Lower lobe of right lung (tissue), 2 donors: ENCODE measurements around the gene KIFC1. TPM values are rescaled to one million over a fixed set of nuclear protein-coding genes. Genes with fewer than 3 reads are reported as not detected.

Source experiments
- ATAC-seq, 2 donors: fragments of 200-7000 bp; cut with Tn5 transposase; one replicate each; pipeline ENCODE4 v1.9.1; 2020 to 2022; ENCODE audit warnings: mild to moderate bottlenecking in 2 of 2, moderate library complexity in 2 of 2
- DNase-seq: peaks from one replicate; pipeline ENCODE4 v3.0.0-alpha.2; 2020
- H3K27ac ChIP-seq: fragments of 200-600 bp; one replicate; pipeline ENCODE4 v1.8.0; 2022
- H3K27me3 ChIP-seq: fragments of 200-600 bp; one replicate; pipeline ENCODE4 v1.8.0; 2022; ENCODE audit warnings: low read depth
- H3K36me3 ChIP-seq: fragments of 200-600 bp; one replicate; pipeline ENCODE4 v1.8.0; 2022; ENCODE audit warnings: mild to moderate bottlenecking
- H3K4me1 ChIP-seq: fragments of 200-600 bp; one replicate; pipeline ENCODE4 v1.8.0; 2022
- H3K4me3 ChIP-seq: fragments of 200-600 bp; one replicate; pipeline ENCODE4 v1.8.0; 2022; ENCODE audit warnings: mild to moderate bottlenecking
- H3K9me3 ChIP-seq: fragments of 200-600 bp; one replicate; pipeline ENCODE4 v1.8.0; 2022
- intact Hi-C: fragments of 100-400 bp; cut with DNase I; formaldehyde crosslinking; loops from one replicate; pipeline ENCODE4 v1.11.0; 2022
- total RNA-seq: library from RNA; stranded (reverse); fragmentation: NEBNext Ultra II Directional; extraction: Animal tissue kit (Norgen Biotek cat#: 25700); gene quantifications from one replicate; pipeline ENCODE4 v1.2.1, GENCODE V29; 2021
- TF ChIP-seq, protein P1 (sequence below): fragments of 200-600 bp; IDR thresholded peaks from one replicate; pipeline ENCODE4 v1.8.0; 2022; ENCODE audit warnings: antibody characterized with exemption, mild to moderate bottlenecking
- donor health status: DM: no; HTN: yes; CAD: no; lungs with severe emphysema.

The KIFC1 gene
- total RNA-seq, 1 donor from 2014 or later = 2.7 TPM

DNA sequence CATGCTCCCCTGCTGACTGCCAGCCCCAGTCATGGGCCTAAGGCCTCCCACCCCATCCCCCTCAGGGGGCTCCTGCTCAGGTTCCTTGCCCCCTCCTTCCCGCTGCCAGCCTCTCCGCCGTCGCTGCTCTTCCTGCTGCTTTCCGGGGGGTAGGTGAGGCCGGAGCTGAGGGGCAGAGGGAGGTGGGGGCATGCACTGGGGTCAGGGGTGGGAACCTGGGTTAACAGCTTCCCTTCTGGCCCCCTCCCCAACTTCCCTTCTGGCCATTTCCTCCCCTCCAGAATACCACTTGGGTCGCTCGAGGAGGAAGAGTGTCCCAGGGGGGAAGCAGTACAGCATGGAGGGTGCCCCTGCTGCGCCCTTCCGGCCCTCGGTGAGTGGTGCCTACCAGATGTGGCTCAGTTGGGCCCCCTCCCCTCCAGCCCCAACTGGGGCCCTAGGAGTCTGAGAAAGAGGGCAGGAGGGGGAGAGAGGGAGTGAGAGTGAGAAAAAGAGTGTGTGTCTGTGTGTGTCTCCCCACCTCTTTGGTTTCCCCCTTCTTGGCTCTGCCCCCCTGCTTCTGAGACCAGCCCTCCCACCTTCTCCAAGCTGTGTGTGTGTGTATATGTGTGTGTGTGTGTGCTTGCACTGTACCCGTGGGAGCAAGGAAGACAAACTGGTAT is 40.4 kb downstream of the KIFC1 start:
- no peaks in the 10 kb centered on the region for H3K9me3 ChIP-seq
- no peaks in the 10 kb centered on the region for H3K27me3 ChIP-seq
- peaks cover 44% of the 10 kb centered on the region for H3K4me1 ChIP-seq
- intact Hi-C loops = no loop called here
- peak; percentile 39 for DNase-seq
- ATAC-seq = no peak
- no peak overlapping the region for H3K27ac ChIP-seq
- peaks cover 21% of the 10 kb centered on the region for H3K36me3 ChIP-seq
- TF ChIP-seq, protein P1, sequence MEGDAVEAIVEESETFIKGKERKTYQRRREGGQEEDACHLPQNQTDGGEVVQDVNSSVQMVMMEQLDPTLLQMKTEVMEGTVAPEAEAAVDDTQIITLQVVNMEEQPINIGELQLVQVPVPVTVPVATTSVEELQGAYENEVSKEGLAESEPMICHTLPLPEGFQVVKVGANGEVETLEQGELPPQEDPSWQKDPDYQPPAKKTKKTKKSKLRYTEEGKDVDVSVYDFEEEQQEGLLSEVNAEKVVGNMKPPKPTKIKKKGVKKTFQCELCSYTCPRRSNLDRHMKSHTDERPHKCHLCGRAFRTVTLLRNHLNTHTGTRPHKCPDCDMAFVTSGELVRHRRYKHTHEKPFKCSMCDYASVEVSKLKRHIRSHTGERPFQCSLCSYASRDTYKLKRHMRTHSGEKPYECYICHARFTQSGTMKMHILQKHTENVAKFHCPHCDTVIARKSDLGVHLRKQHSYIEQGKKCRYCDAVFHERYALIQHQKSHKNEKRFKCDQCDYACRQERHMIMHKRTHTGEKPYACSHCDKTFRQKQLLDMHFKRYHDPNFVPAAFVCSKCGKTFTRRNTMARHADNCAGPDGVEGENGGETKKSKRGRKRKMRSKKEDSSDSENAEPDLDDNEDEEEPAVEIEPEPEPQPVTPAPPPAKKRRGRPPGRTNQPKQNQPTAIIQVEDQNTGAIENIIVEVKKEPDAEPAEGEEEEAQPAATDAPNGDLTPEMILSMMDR = no peak
- H3K4me3 ChIP-seq = no peak overlapping the region

DNA sequence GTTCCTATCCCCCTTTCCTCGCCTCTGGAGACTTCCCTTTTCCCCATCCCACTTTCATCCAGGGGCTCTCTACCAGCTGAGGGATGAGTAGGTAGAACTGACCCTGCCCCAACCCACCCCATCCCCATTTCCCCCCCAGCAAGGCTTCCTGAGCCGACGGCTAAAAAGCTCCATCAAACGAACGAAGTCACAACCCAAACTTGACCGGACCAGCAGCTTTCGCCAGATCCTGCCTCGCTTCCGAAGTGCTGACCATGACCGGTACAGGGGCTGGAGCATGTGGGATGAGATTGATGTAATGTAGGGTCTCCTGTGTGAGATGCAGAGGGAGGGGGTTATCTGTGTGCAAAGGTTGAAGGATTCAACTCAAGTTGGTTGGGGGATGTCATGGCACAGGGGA is 40.9 kb downstream of the KIFC1 start:
- TF ChIP-seq, protein P1 = no peak
- H3K9me3 ChIP-seq = no peaks in the 10 kb centered on the region
- H3K4me1 ChIP-seq = peaks cover 38% of the 10 kb centered on the region
- H3K4me3 ChIP-seq = no peak overlapping the region
- no peak for DNase-seq
- peaks cover 26% of the 10 kb centered on the region for H3K36me3 ChIP-seq
- intact Hi-C loops = no loop called here
- no peaks in the 10 kb centered on the region for H3K27me3 ChIP-seq
- ATAC-seq = no peak
- no peak overlapping the region for H3K27ac ChIP-seq

DNA sequence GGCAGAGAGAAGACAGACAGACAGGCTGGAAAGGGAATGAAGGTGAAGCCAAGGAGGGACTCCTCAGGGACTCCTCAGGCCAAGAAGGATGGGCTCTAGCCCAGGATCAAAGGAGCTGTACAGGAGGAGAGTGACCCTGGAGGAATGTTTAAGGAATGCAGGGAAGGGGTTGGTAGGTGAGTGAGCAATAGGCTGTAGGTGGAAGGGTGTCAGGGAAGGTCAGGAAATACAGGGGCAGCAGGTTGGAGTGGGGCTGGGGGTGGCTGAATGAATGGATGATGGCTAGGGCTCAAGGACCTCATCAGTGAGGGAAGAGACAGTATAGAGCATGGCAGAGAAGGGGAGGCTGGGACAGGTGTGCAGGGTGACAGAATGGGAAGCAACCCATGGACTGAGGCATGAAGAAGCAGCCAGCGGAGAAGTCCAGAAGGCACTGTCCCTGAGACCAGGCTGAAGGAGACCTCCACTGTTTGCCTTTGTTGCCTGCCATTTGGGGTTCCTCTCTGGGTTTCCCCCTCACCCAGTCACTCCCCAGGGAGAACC is 41.4 kb downstream of the KIFC1 start:
- peaks cover 38% of the 10 kb centered on the region for H3K4me1 ChIP-seq
- TF ChIP-seq, protein P1 = no peak
- H3K27me3 ChIP-seq = no peaks in the 10 kb centered on the region
- ATAC-seq = no peak
- H3K4me3 ChIP-seq = no peak overlapping the region
- intact Hi-C loops = no loop called here
- no peak for DNase-seq
- no peak overlapping the region for H3K27ac ChIP-seq
- H3K36me3 ChIP-seq = peaks cover 31% of the 10 kb centered on the region
- H3K9me3 ChIP-seq = no peaks in the 10 kb centered on the region

DNA sequence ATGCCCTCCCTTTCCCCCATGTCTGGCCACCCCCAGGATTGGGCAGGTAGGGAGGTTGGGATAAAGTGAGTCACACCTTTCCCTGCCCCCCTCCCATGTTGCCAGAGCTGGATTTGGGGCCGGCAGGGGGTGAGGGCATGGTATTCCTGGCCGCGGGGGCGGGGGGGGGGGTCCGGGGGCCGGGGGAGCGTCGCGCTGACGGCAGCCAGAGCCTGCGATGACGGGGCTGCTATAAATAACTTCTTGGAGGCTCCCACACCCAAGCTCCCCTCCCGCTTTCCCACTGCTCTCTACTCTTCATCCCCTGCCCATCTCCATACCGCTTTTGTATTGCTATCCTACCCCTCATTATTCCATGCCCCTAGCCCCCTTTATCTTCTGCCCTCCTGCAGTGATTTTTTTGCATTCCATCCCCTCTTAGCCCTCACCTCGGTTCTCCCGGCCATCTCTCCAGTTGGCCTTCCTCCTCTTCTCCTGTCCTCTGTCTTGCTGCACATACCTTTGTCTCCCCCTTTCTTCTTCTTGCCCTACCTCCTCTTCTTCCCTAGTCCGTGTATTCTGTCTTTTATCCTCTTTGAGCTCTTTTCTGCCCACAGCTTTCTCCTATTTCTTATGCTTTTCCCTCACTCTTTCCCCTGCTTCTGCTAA is 42.0 kb downstream of the KIFC1 start:
- H3K9me3 ChIP-seq = no peaks in the 10 kb centered on the region
- ATAC-seq (no peak), DNase-seq (no peak)
- H3K4me3 ChIP-seq = no peak overlapping the region
- no peaks in the 10 kb centered on the region for H3K27me3 ChIP-seq
- intact Hi-C loops = no loop called here
- peaks cover 37% of the 10 kb centered on the region for H3K36me3 ChIP-seq
- peaks cover 32% of the 10 kb centered on the region for H3K4me1 ChIP-seq
- no peak overlapping the region for H3K27ac ChIP-seq
- TF ChIP-seq, protein P1 = no peak

DNA sequence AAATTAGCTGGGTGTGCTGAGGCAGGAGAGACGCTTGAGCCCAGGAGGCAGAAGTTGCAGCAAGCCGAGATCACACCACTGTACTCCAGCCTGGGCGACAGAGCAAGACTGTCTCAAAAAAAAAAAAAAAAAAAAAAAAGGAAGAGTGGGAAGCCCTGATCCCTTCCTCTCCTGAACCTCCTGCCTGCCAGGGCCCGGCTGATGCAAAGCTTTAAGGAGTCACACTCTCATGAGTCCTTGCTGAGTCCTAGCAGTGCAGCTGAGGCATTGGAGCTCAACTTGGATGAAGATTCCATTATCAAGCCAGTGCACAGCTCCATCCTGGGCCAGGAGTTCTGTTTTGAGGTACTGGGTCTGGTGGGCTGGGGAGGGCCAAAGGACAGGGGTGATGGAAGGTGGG is 43.3 kb downstream of the KIFC1 start:
- no peak for ATAC-seq
- TF ChIP-seq, protein P1 = no peak
- Histone ChIP-seq H3K4me1 (peaks cover 19% of the 10 kb centered on the region), H3K36me3 (peaks cover 43% of the 10 kb centered on the region), H3K27ac (no peak overlapping the region), H3K4me3 (no peak overlapping the region), H3K9me3 (no peaks in the 10 kb centered on the region), H3K27me3 (no peaks in the 10 kb centered on the region)
- DNase-seq = no peak
- intact Hi-C loops = no loop called here
